Upper lobe of right lung (tissue), 1 donor: ENCODE results near the gene SPATA31A3. TPM values are rescaled to one million over a fixed set of nuclear protein-coding genes. Genes with fewer than 3 reads are reported as not detected.
"Not testable (repeated sequence)": the region's sequence is repeated elsewhere in the genome, so short reads cannot be mapped to it uniquely, and the experiment has no call there.

ENCODE experiments used
- ATAC-seq: fragments of 200-7000 bp; cut with Tn5 transposase; one replicate; pipeline ENCODE4 v1.9.1; 2020; ENCODE audit warnings: mild to moderate bottlenecking, moderate library complexity
- DNase-seq: peaks from one replicate; pipeline ENCODE4 v3.0.0-alpha.2; 2020
- H3K27ac ChIP-seq: fragments of 200-600 bp; one replicate; pipeline ENCODE4 v1.8.0; 2022
- H3K27me3 ChIP-seq: fragments of 200-600 bp; one replicate; pipeline ENCODE4 v1.8.0; 2022; ENCODE audit warnings: mild to moderate bottlenecking
- H3K36me3 ChIP-seq: fragments of 200-600 bp; one replicate; pipeline ENCODE4 v1.8.0; 2022
- H3K4me1 ChIP-seq: fragments of 200-600 bp; one replicate; pipeline ENCODE4 v1.8.0; 2022
- H3K4me3 ChIP-seq: fragments of 200-600 bp; one replicate; pipeline ENCODE4 v1.8.0; 2022; ENCODE audit warnings: mild to moderate bottlenecking
- H3K9me3 ChIP-seq: fragments of 200-600 bp; one replicate; pipeline ENCODE4 v1.8.0; 2022
- intact Hi-C: fragments of 100-400 bp; cut with DNase I; formaldehyde crosslinking; loops from one replicate; pipeline ENCODE4 v1.11.0; 2022
- long read RNA-seq: library from polyadenylated mRNA; unstranded; transcript quantifications from one replicate; pipeline ENCODE4 v2.0.0, GENCODE V29; 2021
- total RNA-seq: library from RNA; stranded (reverse); fragmentation: NEBNext Ultra II Directional; extraction: Animal tissue kit (Norgen Biotek cat#: 25700); gene quantifications from one replicate; pipeline ENCODE4 v1.2.1, GENCODE V29; 2021
- donor health status: DM: no; HTN: yes; CAD: no; lungs with severe emphysema.

The SPATA31A3 gene
- total RNA-seq: not detected
- long read RNA-seq: 0 reads

DNA sequence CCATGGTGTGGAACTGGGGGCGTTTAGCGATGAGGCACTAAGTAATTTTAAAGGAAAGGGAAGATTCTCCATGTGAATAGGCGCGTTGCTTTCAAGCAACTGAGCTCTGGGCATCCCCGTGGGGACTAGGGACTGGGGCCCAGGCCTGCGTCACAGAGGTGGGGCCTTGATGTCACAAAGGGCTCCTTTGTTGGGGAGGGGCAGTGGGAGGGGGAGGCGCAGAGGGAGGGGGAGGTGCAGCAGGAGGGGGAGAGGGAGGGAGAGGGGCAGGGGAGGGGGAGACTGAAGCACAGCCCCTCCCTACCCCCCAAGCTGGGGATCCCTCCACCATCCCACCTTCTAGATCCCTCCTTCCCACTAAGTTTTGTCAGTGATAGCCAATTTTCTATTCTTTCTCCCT lies at the start of gene SPATA31A3:
Gene SPATA31A3 (minus strand): TSS at position 101 of the 400 bp plus-strand sequence. CDS start 29 bp downstream, at position 72.
- H3K36me3 ChIP-seq, H3K27me3 ChIP-seq, H3K4me1 ChIP-seq, ATAC-seq, intact Hi-C loops, DNase-seq, H3K9me3 ChIP-seq, H3K27ac ChIP-seq, H3K4me3 ChIP-seq: not testable (repeated sequence)

DNA sequence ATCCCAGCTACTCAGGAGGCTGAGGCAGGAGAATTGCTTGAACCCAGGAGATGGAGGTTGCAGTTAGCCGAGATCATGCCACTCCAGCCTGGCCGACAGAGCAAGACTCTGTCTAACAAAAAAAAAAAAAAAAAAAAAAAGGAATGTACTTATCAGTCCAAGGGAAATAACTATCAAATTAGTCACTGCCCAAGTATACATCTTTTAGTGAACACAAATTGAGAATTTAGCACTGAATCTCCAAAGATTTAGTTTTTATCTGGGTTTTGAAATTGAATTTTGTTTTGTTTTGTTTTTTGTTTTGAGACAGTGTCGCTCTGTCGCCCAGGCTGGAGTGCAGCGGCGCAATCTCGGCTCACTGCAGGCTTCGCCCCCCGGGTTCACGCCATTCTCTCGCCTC lies 39.8 kb downstream of the SPATA31A3 start:
- H3K27ac ChIP-seq, intact Hi-C loops, H3K9me3 ChIP-seq, ATAC-seq, H3K27me3 ChIP-seq, DNase-seq, H3K36me3 ChIP-seq, H3K4me1 ChIP-seq, H3K4me3 ChIP-seq: not testable (repeated sequence)

DNA sequence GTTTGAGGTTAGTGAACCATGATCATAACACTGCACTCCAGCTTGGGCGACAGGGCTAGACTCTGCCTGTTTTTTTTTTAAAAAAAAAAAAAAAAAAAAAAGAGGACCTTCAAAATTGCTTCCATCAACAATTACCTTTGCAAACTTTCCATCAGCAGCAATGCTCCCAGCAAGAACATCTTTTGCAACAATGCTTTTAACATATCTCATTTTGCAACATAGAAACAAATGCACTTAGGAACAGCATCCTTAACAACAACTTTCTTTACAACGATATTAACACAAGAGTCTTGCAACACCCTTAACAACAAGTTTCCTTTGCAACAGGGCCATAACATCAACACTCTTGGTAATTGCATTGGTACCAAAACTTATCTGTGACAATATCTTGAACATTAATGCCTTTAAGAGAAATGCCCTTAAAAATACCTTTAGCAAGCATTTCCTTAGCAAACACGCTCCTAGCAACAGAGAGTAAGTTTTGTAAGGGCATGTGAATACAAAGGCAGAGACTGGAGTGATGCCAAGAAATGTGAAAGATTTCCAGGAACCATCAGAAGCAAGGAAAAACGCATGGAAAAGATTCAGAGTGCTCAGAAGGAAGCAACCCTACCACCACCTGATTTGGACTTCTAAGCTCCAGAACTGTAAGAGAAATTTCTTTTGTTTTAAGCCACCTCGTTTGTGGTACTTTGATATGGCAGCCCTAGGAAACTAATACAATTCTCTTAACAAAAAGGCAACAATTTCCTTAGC lies 49.8 kb downstream of the SPATA31A3 start:
- ATAC-seq, H3K27me3 ChIP-seq, H3K4me1 ChIP-seq, DNase-seq, intact Hi-C loops, H3K4me3 ChIP-seq, H3K9me3 ChIP-seq, H3K36me3 ChIP-seq, H3K27ac ChIP-seq: not testable (repeated sequence)

DNA sequence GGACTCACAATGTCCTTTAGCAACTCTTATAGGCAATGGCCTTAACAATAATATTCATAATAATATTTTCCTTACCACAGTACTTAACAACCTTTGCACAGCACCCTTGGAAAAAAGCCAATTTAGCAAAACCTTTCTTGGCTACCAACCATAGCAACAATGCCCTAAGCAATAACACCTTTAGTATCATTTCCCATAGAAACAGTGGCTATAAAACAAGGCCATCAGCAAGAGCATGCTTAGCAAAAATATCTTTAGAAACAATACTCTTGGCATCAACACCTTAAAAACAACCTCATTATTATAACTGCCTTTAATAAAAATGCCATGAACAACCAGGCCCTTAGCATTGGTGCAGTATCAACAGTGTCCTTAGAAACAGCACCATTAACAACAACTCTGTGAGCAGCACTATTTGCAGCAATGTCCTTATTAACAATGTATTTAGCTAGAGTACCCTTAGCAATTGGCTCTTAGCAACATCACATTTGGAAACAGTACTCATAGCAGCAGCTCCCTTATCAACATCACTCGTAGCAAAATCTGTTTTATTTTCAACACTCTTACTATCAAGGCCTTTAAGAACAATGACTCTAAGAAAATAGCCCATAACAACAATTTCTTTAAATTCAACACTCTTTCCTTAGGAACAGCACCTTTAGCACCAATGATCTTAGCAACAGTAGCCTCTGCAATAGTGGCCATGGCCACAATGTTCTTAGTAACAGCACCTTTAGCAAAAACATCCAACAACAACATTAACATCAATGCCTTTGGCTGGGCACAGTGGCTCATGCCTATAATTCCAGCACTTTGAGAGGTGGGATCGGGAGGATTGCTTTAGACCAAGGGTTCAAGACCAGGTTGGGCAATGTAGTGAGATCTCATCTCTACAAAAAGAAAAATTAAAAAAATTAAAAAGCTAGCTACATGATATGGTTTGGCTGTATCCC lies 52.2 kb downstream of the SPATA31A3 start:
- H3K4me1 ChIP-seq, H3K9me3 ChIP-seq, intact Hi-C loops, H3K27ac ChIP-seq, H3K36me3 ChIP-seq, ATAC-seq, DNase-seq, H3K4me3 ChIP-seq, H3K27me3 ChIP-seq: not testable (repeated sequence)

GRCh38 chr9:66938322-66938721 lies 54.0 kb downstream of the SPATA31A3 start:
- H3K4me1 ChIP-seq, H3K27me3 ChIP-seq, H3K4me3 ChIP-seq, H3K27ac ChIP-seq, DNase-seq, H3K36me3 ChIP-seq, H3K9me3 ChIP-seq, ATAC-seq, intact Hi-C loops: not testable (repeated sequence)

- H3K27me3 ChIP-seq, ATAC-seq, DNase-seq, H3K4me1 ChIP-seq, intact Hi-C loops, H3K36me3 ChIP-seq, H3K27ac ChIP-seq, H3K9me3 ChIP-seq, H3K4me3 ChIP-seq: not testable (repeated sequence)
Observed at GRCh38 chr9:66937662-66938061, 54.7 kb downstream of the SPATA31A3 start.

Other genes starting within 250 kb of the SPATA31A3 start
- gene ZNF658, start 91.8 kb downstream of the SPATA31A3 start, total RNA-seq: 5.8 TPM